ENCODE data around the gene TSPOAP1.

GRCh38 chr17:58370716-58371115 is 42.1 kb upstream of the TSPOAP1 start:
- TF ChIP-seq ARNTL (CRISPR knock-in tag; IDR thresholded peaks at IDR 0.05; ENCODE audit: borderline replicate concordance, low read depth): no peak
- TF ChIP-seq ZNF565 (CRISPR knock-in tag; conservative IDR thresholded peaks at IDR 0.05; ENCODE audit: low read depth): no peak
- TF ChIP-seq PPARA (CRISPR knock-in tag; IDR thresholded peaks at IDR 0.05; ENCODE audit: borderline replicate concordance): no peak
- no peak for TF ChIP-seq PATZ1 (CRISPR knock-in tag; IDR thresholded peaks at IDR 0.05; ENCODE audit: borderline replicate concordance)
- no peak for TF ChIP-seq ESRRG (CRISPR knock-in tag; IDR thresholded peaks at IDR 0.05)
- TF ChIP-seq GLIS3 (CRISPR knock-in tag; IDR thresholded peaks at IDR 0.05): no peak
- TF ChIP-seq CSRNP3 (CRISPR knock-in tag; IDR thresholded peaks at IDR 0.05): no peak
- no peak for TF ChIP-seq POU6F1 (CRISPR knock-in tag; IDR thresholded peaks at IDR 0.05; ENCODE audit: borderline replicate concordance, low read depth)
- TF ChIP-seq ZNF8 (CRISPR knock-in tag; IDR thresholded peaks at IDR 0.05): no peak
- TF ChIP-seq ISL1 (CRISPR knock-in tag; IDR thresholded peaks at IDR 0.05): no peak
- TF ChIP-seq OSR1 (CRISPR knock-in tag; IDR thresholded peaks at IDR 0.05): no peak
- TF ChIP-seq TOX (CRISPR knock-in tag; IDR thresholded peaks at IDR 0.05; ENCODE audit: borderline replicate concordance): no peak
